OCI-LY1 (cell line): ENCODE data around the gene B9D2.

Experiments used
- H2AFZ ChIP-seq: fragments of 200-600 bp; sonication (generic), shearing (Covaris generic); 2 replicates; pipeline ENCODE4 v1.6.0; 2014; ENCODE audit warnings: antibody characterized with exemption, mild to moderate bottlenecking, low read length
- H3F3A ChIP-seq: fragments of 200-600 bp; sonication (generic), shearing (Covaris generic); 2 replicates; pipeline ENCODE4 v1.6.0; 2014; ENCODE audit warnings: mild to moderate bottlenecking, antibody characterized with exemption, low read length, moderate library complexity; ENCODE audit not compliant: insufficient read depth
- H3K27ac ChIP-seq: fragments of 200-600 bp; sonication (generic); 2 replicates; pipeline ENCODE4 v1.5.1; 2014; ENCODE audit warnings: low read length, mixed run types, mild to moderate bottlenecking, low read depth; ENCODE audit not compliant: poor library complexity, severe bottlenecking
- H3K27me3 ChIP-seq: fragments of 200-600 bp; sonication (generic); 2 replicates; pipeline ENCODE4 v1.6.0; 2014; ENCODE audit warnings: antibody characterized with exemption, mild to moderate bottlenecking, low read length, moderate library complexity; ENCODE audit not compliant: insufficient read depth
- H3K36me3 ChIP-seq: fragments of 200-600 bp; sonication (generic); 2 replicates; pipeline ENCODE4 v1.6.1; 2014; ENCODE audit warnings: mild to moderate bottlenecking, antibody characterized with exemption, low read length, moderate library complexity, mixed read lengths; ENCODE audit not compliant: insufficient read depth
- H3K4me1 ChIP-seq: fragments of 200-600 bp; sonication (generic); 2 replicates; pipeline ENCODE4 v1.5.1; 2014; ENCODE audit warnings: mild to moderate bottlenecking, low read length, moderate library complexity; ENCODE audit not compliant: insufficient read depth, severe bottlenecking
- H3K4me2 ChIP-seq: fragments of 200-600 bp; sonication (generic), shearing (Covaris generic); 2 replicates; pipeline ENCODE4 v1.6.1; 2014; ENCODE audit warnings: low read length
- H3K4me3 ChIP-seq: fragments of 200-600 bp; sonication (generic); 2 replicates; pipeline ENCODE4 v1.5.1; 2014; ENCODE audit warnings: low read length, low read depth, mild to moderate bottlenecking, mixed read lengths; ENCODE audit not compliant: poor library complexity, severe bottlenecking
- H3K79me2 ChIP-seq: fragments of 200-600 bp; shearing (Covaris generic); 2 replicates; pipeline ENCODE4 v1.6.1; 2016; ENCODE audit warnings: mixed run types, low read length, mixed read lengths; ENCODE audit not compliant: insufficient read depth
- H3K9ac ChIP-seq: fragments of 200-600 bp; sonication (generic), shearing (Covaris generic); 2 replicates; pipeline ENCODE4 v1.6.1; 2014; ENCODE audit warnings: mild to moderate bottlenecking, low read length, mixed read lengths
- H3K9me2 ChIP-seq: fragments of 200-600 bp; sonication (generic), shearing (Covaris generic); 2 replicates; pipeline ENCODE4 v1.6.1; 2014; ENCODE audit warnings: low read depth, mild to moderate bottlenecking, low read length, mixed read lengths
- H3K9me3 ChIP-seq: fragments of 200-600 bp; shearing (Covaris generic); 2 replicates; pipeline ENCODE4 v1.6.1; 2014; ENCODE audit warnings: low read length, mixed read lengths
- H4K20me1 ChIP-seq: fragments of 200-600 bp; sonication (generic), shearing (Covaris generic); 2 replicates; pipeline ENCODE4 v1.6.0; 2016; ENCODE audit warnings: mild to moderate bottlenecking, low read length; ENCODE audit not compliant: insufficient read depth
- CTCF ChIP-seq: fragments of 200-600 bp; sonication (generic), shearing (Covaris generic); IDR thresholded peaks from 2 replicates; pipeline ENCODE4 v1.5.1; 2017; ENCODE audit warnings: mild to moderate bottlenecking, antibody characterized with exemption, low read length, moderate library complexity, mixed read lengths
- EZH2 ChIP-seq: fragments of 200-600 bp; sonication (generic), shearing (Covaris generic); IDR thresholded peaks from 2 replicates; pipeline ENCODE4 v1.8.0; 2017; ENCODE audit warnings: borderline replicate concordance, mixed run types, mild to moderate bottlenecking, antibody characterized with exemption, low read length, moderate library complexity, mixed read lengths

The B9D2 gene

GRCh38 chr19:41324921-41325639, 38.9 kb downstream of the B9D2 start:
- peak overlapping the region; percentile 85 for H3K27ac ChIP-seq
- TF ChIP-seq CTCF: no peak
- no peak overlapping the region; the same call in 1 of the 2 replicates for H3K9ac ChIP-seq
- H3F3A ChIP-seq: 0 out of 2 replicates have a peak, but pooled peaks cover 4% of the 10 kb centered on the region
- H3K4me1 ChIP-seq: peaks cover 37% of the 10 kb centered on the region
- peaks cover 37% of the 10 kb centered on the region; the same call in 1 of the 2 replicates for H3K36me3 ChIP-seq
- no peaks in the 10 kb centered on the region for H3K27me3 ChIP-seq
- H3K4me2 ChIP-seq: no peak overlapping the region
- no peaks in the 10 kb centered on the region for H3K79me2 ChIP-seq
- no peaks in the 10 kb centered on the region for H3K9me3 ChIP-seq
- no peak overlapping the region for H3K4me3 ChIP-seq
- no peaks in the 10 kb centered on the region for H3K9me2 ChIP-seq
- no peaks in the 10 kb centered on the region for H4K20me1 ChIP-seq
- H2AFZ ChIP-seq: no peak overlapping the region

GRCh38 chr19:41324231-41324702, 39.7 kb downstream of the B9D2 start:
- no peak for TF ChIP-seq CTCF
- TF ChIP-seq EZH2: no peak
- H3K9ac ChIP-seq: no peak overlapping the region
- no peaks in the 10 kb centered on the region for H3K9me3 ChIP-seq
- 0 out of 2 replicates have a peak, but pooled peaks cover 4% of the 10 kb centered on the region for H3F3A ChIP-seq
- H4K20me1 ChIP-seq: no peaks in the 10 kb centered on the region
- H3K4me2 ChIP-seq: no peak overlapping the region
- no peaks in the 10 kb centered on the region for H3K79me2 ChIP-seq
- peak overlapping the region; percentile 85 for H3K27ac ChIP-seq
- H3K4me3 ChIP-seq: no peak overlapping the region
- no peaks in the 10 kb centered on the region for H3K9me2 ChIP-seq
- H3K27me3 ChIP-seq: no peaks in the 10 kb centered on the region
- peaks cover 37% of the 10 kb centered on the region for H3K4me1 ChIP-seq
- no peak overlapping the region for H2AFZ ChIP-seq
- H3K36me3 ChIP-seq: peaks cover 42% of the 10 kb centered on the region; the same call in 1 of the 2 replicates

GRCh38 chr19:41323430-41324125, 40.4 kb downstream of the B9D2 start:
- peak overlapping the region; percentile 85 for H3K27ac ChIP-seq
- H3K4me3 ChIP-seq: no peak overlapping the region
- H3K4me2 ChIP-seq: no peak overlapping the region
- H3K9ac ChIP-seq: no peak overlapping the region
- no peaks in the 10 kb centered on the region for H3K9me2 ChIP-seq
- H4K20me1 ChIP-seq: no peaks in the 10 kb centered on the region
- peaks cover 31% of the 10 kb centered on the region for H3K4me1 ChIP-seq
- H3K36me3 ChIP-seq: peaks cover 45% of the 10 kb centered on the region
- TF ChIP-seq CTCF (no peak), EZH2 (no peak)
- H2AFZ ChIP-seq: no peak overlapping the region
- 0 out of 2 replicates have a peak, but pooled peaks cover 4% of the 10 kb centered on the region for H3F3A ChIP-seq
- H3K27me3 ChIP-seq: no peaks in the 10 kb centered on the region
- no peaks in the 10 kb centered on the region for H3K9me3 ChIP-seq
- H3K79me2 ChIP-seq: no peaks in the 10 kb centered on the region
